Karpas-422 (cell line): Measurements from ENCODE around the gene DCUN1D3. TPM values are rescaled to one million over a fixed set of nuclear protein-coding genes. Genes with fewer than 3 reads are reported as not detected.
A peak's percentile ranks its signal among the peaks of the same experiment; 100 is the strongest.

ENCODE experiments used
- DNase-seq: peaks from one replicate; pipeline ENCODE4 v3.0.0-alpha.2; 2015
- H2AFZ ChIP-seq: fragments of 200-600 bp; sonication (generic); 2 replicates; pipeline ENCODE4 v1.6.1; 2014; ENCODE audit warnings: antibody characterized with exemption, low read length, mixed read lengths
- H3K27ac ChIP-seq: fragments of 200-600 bp; sonication (generic); 2 replicates; pipeline ENCODE4 v1.5.1; 2014; ENCODE audit warnings: mild to moderate bottlenecking, low read length, moderate library complexity
- H3K27me3 ChIP-seq: fragments of 200-600 bp; sonication (generic); 2 replicates; pipeline ENCODE4 v1.6.1; 2014; ENCODE audit warnings: low read length, mixed read lengths
- H3K36me3 ChIP-seq: fragments of 200-600 bp; sonication (generic); 2 replicates; pipeline ENCODE4 v1.6.1; 2014; ENCODE audit warnings: low read length, mixed read lengths; ENCODE audit not compliant: insufficient read depth
- H3K4me1 ChIP-seq: fragments of 200-600 bp; sonication (generic); 2 replicates; pipeline ENCODE4 v1.6.1; 2014; ENCODE audit warnings: mild to moderate bottlenecking, low read length, mixed read lengths
- H3K4me2 ChIP-seq: fragments of 200-600 bp; sonication (generic); 2 replicates; pipeline ENCODE4 v1.6.1; 2014; ENCODE audit warnings: low read length, low read depth, mild to moderate bottlenecking; ENCODE audit not compliant: poor library complexity, severe bottlenecking
- H3K4me3 ChIP-seq: fragments of 200-600 bp; sonication (generic); 2 replicates; pipeline ENCODE4 v1.5.1; 2014; ENCODE audit warnings: mild to moderate bottlenecking, antibody characterized with exemption, low read length, mixed read lengths
- H3K79me2 ChIP-seq: fragments of 200-600 bp; sonication (generic); 2 replicates; pipeline ENCODE4 v1.6.1; 2014; ENCODE audit warnings: mild to moderate bottlenecking, low read length, mixed read lengths
- H3K9ac ChIP-seq: fragments of 200-600 bp; sonication (generic); 2 replicates; pipeline ENCODE4 v1.6.0; 2014; ENCODE audit warnings: low read length
- H3K9me2 ChIP-seq: fragments of 200-600 bp; sonication (generic), shearing (Covaris generic); replicated peaks from 2 replicates; pipeline ENCODE4 v1.6.0; 2014; ENCODE audit warnings: mild to moderate bottlenecking, low read length, moderate library complexity; ENCODE audit not compliant: insufficient read depth
- H3K9me3 ChIP-seq: fragments of 300-700, 200-600 bp; sonication (generic); 2 replicates; pipeline ENCODE4 v1.6.1; 2014; ENCODE audit warnings: low read length, mixed read lengths
- H4K20me1 ChIP-seq: fragments of 200-600 bp; sonication (generic); 2 replicates; pipeline ENCODE4 v1.6.1; 2014; ENCODE audit warnings: mild to moderate bottlenecking, antibody characterized with exemption, low read length, low read depth; ENCODE audit not compliant: insufficient read depth
- total RNA-seq: library from RNA; depleted of rRNA; stranded (reverse); fragments of >200 nt; shearing (Covaris generic); gene quantifications from 2 replicates; pipeline ENCODE4 v1.2.3, GENCODE V29; 2014; ENCODE audit warnings: low replicate concordance

DCUN1D3 gene
- total RNA-seq, 1 experiment from 2014 or later: 7.3 TPM

DNA sequence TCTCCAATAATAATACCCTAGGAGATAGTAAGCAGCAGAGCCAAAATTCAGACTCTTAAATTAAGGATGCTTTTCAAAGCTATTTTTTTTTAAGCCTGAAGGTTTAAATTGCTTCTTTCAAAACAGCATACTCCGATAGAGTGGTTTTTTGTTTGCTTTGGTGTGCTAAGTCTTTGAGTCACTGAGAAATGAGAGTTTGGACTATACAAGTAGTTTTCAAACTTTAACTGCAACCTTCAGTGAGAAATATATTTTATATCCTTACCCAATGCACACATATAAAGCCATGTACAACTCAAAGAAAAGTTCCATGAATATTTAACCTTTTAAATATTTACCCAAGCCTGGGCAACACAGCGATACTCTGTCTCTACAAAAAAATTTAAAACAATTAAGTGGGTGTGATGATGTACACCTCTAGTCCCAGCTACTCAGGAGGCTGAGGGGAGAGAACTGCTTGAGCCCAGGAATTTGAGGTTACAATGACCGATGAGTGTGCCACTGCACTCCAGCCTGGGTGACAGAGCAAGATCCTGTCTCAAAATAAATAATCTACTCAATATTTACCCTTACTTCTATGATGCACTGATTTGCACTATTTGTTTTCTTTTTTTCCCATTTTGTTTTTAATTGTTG lies 19.2 kb downstream of the DCUN1D3 start:
- H3K9me2 ChIP-seq: no peaks in the 10 kb centered on the region
- H2AFZ ChIP-seq: no peak overlapping the region
- H3K4me3 ChIP-seq: no peak overlapping the region
- no peaks in the 10 kb centered on the region for H3K36me3 ChIP-seq
- H3K9me3 ChIP-seq: no peaks in the 10 kb centered on the region
- no peaks in the 10 kb centered on the region for H3K27me3 ChIP-seq
- peaks cover 78% of the 10 kb centered on the region for H3K79me2 ChIP-seq
- H3K27ac ChIP-seq: no peak overlapping the region
- H3K9ac ChIP-seq: no peak overlapping the region
- DNase-seq: no peak
- H3K4me1 ChIP-seq: peaks cover 15% of the 10 kb centered on the region
- H3K4me2 ChIP-seq: no peak overlapping the region
- no peaks in the 10 kb centered on the region for H4K20me1 ChIP-seq

DNA sequence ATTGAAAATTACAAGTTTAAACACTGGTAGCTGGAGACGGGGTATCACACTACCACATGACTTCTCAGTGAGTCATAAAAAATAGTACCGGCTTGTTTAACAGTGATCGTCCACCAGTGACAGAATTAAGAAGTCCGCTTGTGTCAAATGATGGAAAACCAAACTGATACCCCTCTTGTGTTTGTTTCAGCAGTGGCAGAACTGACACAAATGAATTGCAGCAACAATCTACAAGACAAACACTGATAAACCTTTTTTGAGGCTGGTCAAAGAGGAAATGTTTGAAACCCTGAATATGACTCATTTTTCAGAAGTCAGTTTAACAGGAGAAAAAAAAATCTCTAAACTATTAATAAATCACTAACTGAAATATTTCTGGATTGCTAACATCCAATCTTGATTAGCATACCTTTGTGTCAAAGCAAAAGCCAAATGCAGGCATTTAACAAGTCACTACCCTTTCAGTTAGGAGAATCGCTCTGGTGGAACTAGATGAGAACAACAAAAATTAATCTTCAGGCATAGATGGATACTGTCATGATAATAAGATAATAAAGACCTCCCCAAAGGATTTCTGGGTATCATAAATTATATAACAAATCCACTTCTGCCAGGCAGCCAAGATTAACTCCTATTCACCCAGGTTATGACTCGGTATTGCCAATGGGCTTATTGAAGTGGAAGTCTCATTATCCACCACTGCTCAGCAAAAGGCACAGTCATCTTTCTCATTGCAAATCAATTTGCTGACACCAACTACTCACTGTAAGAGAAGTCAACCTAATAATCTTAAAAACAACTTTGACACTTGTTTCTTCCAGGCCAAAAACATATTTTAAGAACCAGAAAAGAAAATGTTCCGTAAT lies 20.8 kb downstream of the DCUN1D3 start:
- Histone ChIP-seq H3K9me2 (no peaks in the 10 kb centered on the region), H3K36me3 (no peaks in the 10 kb centered on the region), H2AFZ (no peak overlapping the region), H3K4me3 (no peak overlapping the region), H3K9ac (no peak overlapping the region), H3K27me3 (no peaks in the 10 kb centered on the region), H3K4me2 (no peak overlapping the region), H4K20me1 (0 out of 2 replicates have a peak, but pooled peaks cover under 1% of the 10 kb centered on the region), H3K27ac (no peak overlapping the region), H3K9me3 (no peaks in the 10 kb centered on the region), H3K79me2 (peaks cover 75% of the 10 kb centered on the region), H3K4me1 (peaks cover 28% of the 10 kb centered on the region)
- DNase-seq: no peak

DNA sequence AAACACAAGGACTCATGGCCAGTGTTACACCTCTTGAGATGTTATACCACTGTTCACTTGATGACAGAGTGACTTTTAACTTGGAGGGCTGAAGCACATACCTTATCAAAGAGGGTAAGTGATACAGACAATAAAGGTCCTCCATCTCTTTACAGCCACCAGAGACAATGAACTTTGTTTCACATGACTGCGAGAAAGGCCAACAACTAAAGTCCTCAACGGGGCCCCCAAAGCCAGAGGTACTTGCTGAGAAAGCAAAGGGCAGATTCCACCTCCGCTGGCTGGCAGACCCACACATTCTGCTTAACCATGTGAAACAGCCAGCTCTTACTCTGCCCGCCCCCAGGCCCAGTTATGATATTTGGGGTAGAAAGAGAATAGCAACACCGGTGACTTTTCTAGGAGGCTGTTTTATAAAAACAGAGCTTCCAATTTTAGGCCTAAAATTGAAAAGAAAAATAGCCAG lies 21.4 kb downstream of the DCUN1D3 start:
- Histone ChIP-seq H3K27me3 (no peaks in the 10 kb centered on the region), H3K9me2 (no peaks in the 10 kb centered on the region), H3K79me2 (peaks cover 75% of the 10 kb centered on the region), H3K9ac (no peak overlapping the region), H4K20me1 (0 out of 2 replicates have a peak, but pooled peaks cover 6% of the 10 kb centered on the region), H3K4me1 (peaks cover 32% of the 10 kb centered on the region), H3K36me3 (no peaks in the 10 kb centered on the region), H3K4me3 (no peak overlapping the region), H3K9me3 (no peaks in the 10 kb centered on the region), H3K27ac (no peak overlapping the region), H2AFZ (no peak overlapping the region), H3K4me2 (no peak overlapping the region)
- no peak for DNase-seq

DNA sequence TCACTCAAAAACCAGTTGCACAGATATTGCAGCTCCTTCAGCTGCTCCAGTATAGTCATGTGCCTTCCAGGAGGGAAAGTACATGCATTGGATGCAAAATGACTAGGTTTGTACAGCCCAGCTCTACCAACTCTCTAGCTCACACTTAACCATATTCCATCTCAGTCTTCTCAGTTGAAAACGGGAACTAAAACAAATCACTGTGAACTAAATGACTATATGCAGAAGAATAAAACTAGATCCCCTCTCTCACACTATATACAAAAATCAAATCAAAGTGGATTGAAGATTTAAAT lies 24.9 kb downstream of the DCUN1D3 start:
- H3K4me3 ChIP-seq: no peak overlapping the region
- H3K79me2 ChIP-seq: peaks cover 76% of the 10 kb centered on the region
- H3K9ac ChIP-seq: no peak overlapping the region
- no peaks in the 10 kb centered on the region for H3K9me3 ChIP-seq
- H3K4me2 ChIP-seq: peak overlapping the region; percentile 44
- no peak overlapping the region for H2AFZ ChIP-seq
- DNase-seq: no peak
- peak overlapping the region; percentile 5; the same call in 1 of the 2 replicates for H3K27ac ChIP-seq
- H3K36me3 ChIP-seq: no peaks in the 10 kb centered on the region
- H4K20me1 ChIP-seq: 0 out of 2 replicates have a peak, but pooled peaks cover 11% of the 10 kb centered on the region
- H3K9me2 ChIP-seq: no peaks in the 10 kb centered on the region
- H3K27me3 ChIP-seq: no peaks in the 10 kb centered on the region
- peaks cover 28% of the 10 kb centered on the region for H3K4me1 ChIP-seq

DNA sequence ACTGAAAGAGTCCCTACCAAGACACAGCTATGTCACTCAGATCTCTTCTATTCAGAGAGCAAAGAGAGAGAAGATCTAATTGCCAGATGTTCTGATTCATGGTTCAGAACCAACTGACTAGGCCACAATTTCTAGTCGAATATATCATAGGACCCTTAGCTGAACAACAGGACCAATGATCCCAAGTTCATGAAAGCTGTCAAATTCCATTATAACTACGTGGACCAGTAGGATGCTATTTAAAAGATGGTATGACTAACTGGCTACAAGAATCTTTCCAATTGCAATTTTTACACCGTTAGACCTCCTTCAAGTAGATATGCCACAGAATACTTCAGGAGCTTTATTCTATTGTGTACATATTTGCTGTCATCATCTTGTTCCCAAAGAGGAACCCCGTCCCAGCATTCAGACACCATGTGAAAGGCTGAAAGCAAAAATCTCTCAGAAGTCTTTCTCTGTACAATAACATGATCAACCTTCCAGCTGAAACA lies 26.0 kb downstream of the DCUN1D3 start:
- Histone ChIP-seq H3K27me3 (no peaks in the 10 kb centered on the region), H3K9ac (0 out of 2 replicates have a peak overlapping the region, but pooled peaks have one; percentile 1), H3K9me2 (no peaks in the 10 kb centered on the region), H2AFZ (no peak overlapping the region), H3K36me3 (no peaks in the 10 kb centered on the region), H3K4me1 (peaks cover 23% of the 10 kb centered on the region), H3K4me3 (no peak overlapping the region), H3K79me2 (peaks cover 74% of the 10 kb centered on the region), H3K4me2 (peak overlapping the region; percentile 44), H3K27ac (no peak overlapping the region), H4K20me1 (0 out of 2 replicates have a peak, but pooled peaks cover 11% of the 10 kb centered on the region), H3K9me3 (no peaks in the 10 kb centered on the region)
- no peak for DNase-seq

DNA sequence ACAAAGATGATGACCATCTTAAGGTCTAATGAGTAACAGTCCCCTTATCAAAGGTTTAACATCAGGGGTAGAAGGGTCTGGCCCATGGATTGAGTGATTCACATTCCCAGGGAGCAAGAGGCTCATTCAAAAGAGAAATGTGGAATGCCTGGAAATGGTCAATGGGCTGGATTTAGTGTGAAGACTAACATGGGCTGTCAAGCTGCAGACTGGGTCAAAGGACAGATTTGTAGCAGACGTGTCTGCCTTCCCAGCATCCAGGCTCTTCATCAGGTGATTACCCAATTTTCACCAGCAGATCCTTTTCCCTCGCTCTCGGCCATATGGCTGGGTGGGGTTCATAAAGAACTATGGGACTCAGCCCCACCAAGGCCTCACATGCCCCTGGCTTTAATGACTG lies 26.8 kb downstream of the DCUN1D3 start:
- no peak overlapping the region for H3K4me3 ChIP-seq
- H3K4me1 ChIP-seq: peaks cover 19% of the 10 kb centered on the region
- no peaks in the 10 kb centered on the region for H3K27me3 ChIP-seq
- 0 out of 2 replicates have a peak, but pooled peaks cover 11% of the 10 kb centered on the region for H4K20me1 ChIP-seq
- H2AFZ ChIP-seq: no peak overlapping the region
- H3K9ac ChIP-seq: no peak overlapping the region
- H3K36me3 ChIP-seq: no peaks in the 10 kb centered on the region
- no peaks in the 10 kb centered on the region for H3K9me2 ChIP-seq
- no peak overlapping the region for H3K4me2 ChIP-seq
- DNase-seq: no peak
- H3K9me3 ChIP-seq: no peaks in the 10 kb centered on the region
- peaks cover 74% of the 10 kb centered on the region for H3K79me2 ChIP-seq
- no peak overlapping the region for H3K27ac ChIP-seq

DNA sequence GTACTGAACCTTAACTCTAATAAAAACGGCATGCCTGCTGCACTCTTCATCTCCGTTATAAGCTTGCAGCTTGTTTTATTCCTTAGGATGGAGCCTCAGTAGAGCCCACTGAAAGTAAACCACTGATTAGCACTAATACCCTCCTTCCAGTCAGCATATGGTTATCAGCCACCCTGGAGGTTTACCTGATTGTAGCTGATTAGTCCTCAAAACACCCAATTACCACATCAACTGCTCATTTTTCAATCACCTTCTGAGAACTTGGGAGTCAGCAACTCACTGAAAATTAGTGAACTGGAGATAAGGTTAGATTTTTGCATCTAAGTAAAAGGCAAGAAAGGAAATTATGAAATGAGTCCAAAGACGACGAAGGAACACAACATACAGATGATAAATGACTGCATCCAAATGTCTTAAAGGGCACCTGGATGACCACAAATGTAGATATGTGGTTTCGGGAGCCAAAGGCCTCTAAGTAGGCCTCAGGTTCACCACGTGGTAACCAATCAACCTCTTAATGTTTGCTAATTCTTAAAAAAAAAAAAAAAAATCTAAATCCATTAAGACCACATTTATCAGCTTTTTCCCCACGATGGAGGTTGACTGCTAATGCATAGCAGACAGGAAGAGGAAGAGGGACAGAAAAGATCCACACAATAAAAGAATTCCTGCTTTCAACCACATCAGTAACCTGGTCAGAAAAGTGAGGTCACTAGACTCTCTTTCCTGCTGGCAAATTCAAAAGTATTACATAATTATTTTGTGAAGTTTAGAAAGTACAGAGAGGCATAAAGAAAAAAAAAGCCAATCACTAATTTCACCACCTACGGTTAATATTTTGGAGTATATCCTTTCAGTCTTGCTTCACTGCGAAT lies 28.0 kb downstream of the DCUN1D3 start:
- Histone ChIP-seq H3K27me3 (no peaks in the 10 kb centered on the region), H2AFZ (no peak overlapping the region), H3K36me3 (no peaks in the 10 kb centered on the region), H4K20me1 (0 out of 2 replicates have a peak, but pooled peaks cover 11% of the 10 kb centered on the region), H3K9ac (no peak overlapping the region), H3K4me3 (no peak overlapping the region), H3K4me2 (no peak overlapping the region), H3K9me2 (no peaks in the 10 kb centered on the region), H3K79me2 (peaks cover 77% of the 10 kb centered on the region), H3K4me1 (peaks cover 19% of the 10 kb centered on the region), H3K9me3 (no peaks in the 10 kb centered on the region), H3K27ac (no peak overlapping the region)
- DNase-seq: no peak
